HepG2 (cell line): ENCODE data around the gene TBC1D5.

ENCODE experiments used
- CTCF ChIP-seq: sonication (generic); formaldehyde crosslinking; IDR thresholded peaks from 2 replicates; pipeline ENCODE4 v1.5.0; 2020; ENCODE audit warnings: mild to moderate bottlenecking, missing genetic modification reagents, moderate library complexity
- EZH2 ChIP-seq: conservative IDR thresholded peaks from 2 replicates; pipeline ENCODE4 v1.6.1; 2012; ENCODE audit warnings: mild to moderate bottlenecking, low read depth, low read length, moderate library complexity
- MYNN ChIP-seq: sonication (generic); formaldehyde crosslinking; IDR thresholded peaks from 2 replicates; pipeline ENCODE4 v1.4.0; 2020; ENCODE audit warnings: mild to moderate bottlenecking, low read depth, missing genetic modification reagents
- NR2C2 ChIP-seq: sonication (generic); formaldehyde crosslinking; IDR thresholded peaks from 2 replicates; pipeline ENCODE4 v1.4.0; 2020; ENCODE audit warnings: missing genetic modification reagents, mild to moderate bottlenecking, moderate library complexity, borderline replicate concordance
- ZHX1 ChIP-seq: sonication (generic); formaldehyde crosslinking; IDR thresholded peaks from 2 replicates; pipeline ENCODE4 v1.8.1; 2022; ENCODE audit warnings: low read depth, mild to moderate bottlenecking, missing genetic modification reagents
- ZNF33B ChIP-seq: sonication (generic); formaldehyde crosslinking; IDR thresholded peaks from 2 replicates; pipeline ENCODE4 v1.5.1; 2020; ENCODE audit warnings: mild to moderate bottlenecking, missing genetic modification reagents
- ZNF639 ChIP-seq: conservative IDR thresholded peaks from 2 replicates; pipeline ENCODE4 v1.6.1; 2018; ENCODE audit warnings: missing genetic modification reagents
- ZNF740 ChIP-seq: sonication (generic); formaldehyde crosslinking; IDR thresholded peaks from 2 replicates; pipeline ENCODE4 v1.4.0; 2020; ENCODE audit warnings: missing genetic modification reagents
- ZNF761 ChIP-seq: sonication (generic); formaldehyde crosslinking; conservative IDR thresholded peaks from 2 replicates; pipeline ENCODE4 v1.4.0; 2020; ENCODE audit warnings: mild to moderate bottlenecking, missing genetic modification reagents

- TF ChIP-seq ZNF33B (CRISPR knock-in tag), result no peak
- no peak for TF ChIP-seq ZNF761 (CRISPR knock-in tag)
- no peak for TF ChIP-seq MYNN
- no peak for TF ChIP-seq CTCF
- no peak for TF ChIP-seq NR2C2
- TF ChIP-seq ZNF740, result no peak
- no peak for TF ChIP-seq EZH2
- TF ChIP-seq ZNF639, result no peak
- TF ChIP-seq ZHX1 (CRISPR knock-in tag), result no peak
Observed at GRCh38 chr3:17420668-17421067, 321.8 kb downstream of the TBC1D5 start.
